Epithelial cell of proximal tubule (primary cell): ENCODE data around the gene RARB. TPM values are rescaled to one million over a fixed set of nuclear protein-coding genes. Genes with fewer than 3 reads are reported as not detected.

Experiments used
- DNase-seq: peaks from one replicate; pipeline ENCODE4 v3.0.0-alpha.2; 2011; ENCODE audit warnings: low read depth
- H3K4me3 ChIP-seq: 2 replicates; pipeline ENCODE4 v1.5.1; 2011; ENCODE audit warnings: low read depth, mild to moderate bottlenecking, low read length
- total RNA-seq: library from RNA; depleted of rRNA; stranded (reverse); fragments of >200 nt; gene quantifications from 2 replicates; pipeline ENCODE4 v1.2.3, GENCODE V29; 2015
- TF ChIP-seq, protein P1 (sequence below): conservative IDR thresholded peaks from 2 replicates; pipeline ENCODE4 v1.5.1; 2012; ENCODE audit warnings: low read depth, mild to moderate bottlenecking, low read length

RARB gene
- total RNA-seq, 1 donor from 2014 or later: 4.6 TPM

DNA sequence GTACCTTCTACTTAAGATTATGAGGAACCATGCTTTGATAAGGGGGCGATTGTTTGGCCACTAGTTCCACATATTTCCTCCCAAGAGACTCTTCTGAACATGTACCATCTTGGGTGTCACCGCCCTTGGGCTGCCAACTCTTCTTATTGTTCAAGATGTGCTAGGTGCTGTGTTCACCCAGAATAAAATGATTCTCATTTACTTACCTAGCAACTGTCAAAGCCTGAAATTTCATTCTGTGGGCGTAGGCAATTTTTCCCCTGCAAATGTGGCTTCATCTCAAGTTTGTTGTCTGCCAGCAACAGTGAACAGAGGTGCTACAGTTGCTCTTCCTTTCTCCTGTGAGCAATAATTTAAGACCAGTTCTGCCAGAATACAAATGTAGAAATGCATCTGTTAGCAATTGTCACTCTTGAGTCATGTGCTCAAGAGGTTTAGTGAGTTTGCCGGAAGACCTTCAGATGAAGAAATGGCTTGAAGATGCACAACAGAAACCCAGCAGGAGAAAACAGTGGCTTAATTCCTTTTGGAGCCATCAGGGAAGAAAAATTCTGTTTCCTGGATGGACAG lies 41.3 kb upstream of the RARB start:
- DNase-seq: no peak
- TF ChIP-seq, protein P1, sequence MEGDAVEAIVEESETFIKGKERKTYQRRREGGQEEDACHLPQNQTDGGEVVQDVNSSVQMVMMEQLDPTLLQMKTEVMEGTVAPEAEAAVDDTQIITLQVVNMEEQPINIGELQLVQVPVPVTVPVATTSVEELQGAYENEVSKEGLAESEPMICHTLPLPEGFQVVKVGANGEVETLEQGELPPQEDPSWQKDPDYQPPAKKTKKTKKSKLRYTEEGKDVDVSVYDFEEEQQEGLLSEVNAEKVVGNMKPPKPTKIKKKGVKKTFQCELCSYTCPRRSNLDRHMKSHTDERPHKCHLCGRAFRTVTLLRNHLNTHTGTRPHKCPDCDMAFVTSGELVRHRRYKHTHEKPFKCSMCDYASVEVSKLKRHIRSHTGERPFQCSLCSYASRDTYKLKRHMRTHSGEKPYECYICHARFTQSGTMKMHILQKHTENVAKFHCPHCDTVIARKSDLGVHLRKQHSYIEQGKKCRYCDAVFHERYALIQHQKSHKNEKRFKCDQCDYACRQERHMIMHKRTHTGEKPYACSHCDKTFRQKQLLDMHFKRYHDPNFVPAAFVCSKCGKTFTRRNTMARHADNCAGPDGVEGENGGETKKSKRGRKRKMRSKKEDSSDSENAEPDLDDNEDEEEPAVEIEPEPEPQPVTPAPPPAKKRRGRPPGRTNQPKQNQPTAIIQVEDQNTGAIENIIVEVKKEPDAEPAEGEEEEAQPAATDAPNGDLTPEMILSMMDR: no peak
- no peak overlapping the region for H3K4me3 ChIP-seq

DNA sequence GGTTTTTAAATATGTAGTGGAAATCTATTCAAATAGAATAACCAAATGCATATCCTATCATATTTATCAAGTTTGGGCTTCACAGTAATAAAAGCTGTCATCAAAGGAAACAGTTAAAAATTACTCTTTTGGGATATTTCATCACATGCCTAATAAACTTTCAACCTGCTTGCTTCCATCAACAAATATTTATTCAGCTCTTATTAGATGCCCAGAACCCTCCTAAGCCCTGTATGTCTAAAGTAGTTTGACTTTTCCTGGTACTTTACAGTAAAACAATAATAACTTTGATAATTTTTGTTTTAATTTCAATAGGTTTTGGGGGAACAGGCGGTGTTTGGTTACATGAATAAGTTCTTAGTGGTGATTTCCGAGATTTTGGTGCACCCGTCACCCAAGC lies 37.5 kb upstream of the RARB start:
- TF ChIP-seq, protein P1: no peak
- DNase-seq: no peak
- no peak overlapping the region for H3K4me3 ChIP-seq

DNA sequence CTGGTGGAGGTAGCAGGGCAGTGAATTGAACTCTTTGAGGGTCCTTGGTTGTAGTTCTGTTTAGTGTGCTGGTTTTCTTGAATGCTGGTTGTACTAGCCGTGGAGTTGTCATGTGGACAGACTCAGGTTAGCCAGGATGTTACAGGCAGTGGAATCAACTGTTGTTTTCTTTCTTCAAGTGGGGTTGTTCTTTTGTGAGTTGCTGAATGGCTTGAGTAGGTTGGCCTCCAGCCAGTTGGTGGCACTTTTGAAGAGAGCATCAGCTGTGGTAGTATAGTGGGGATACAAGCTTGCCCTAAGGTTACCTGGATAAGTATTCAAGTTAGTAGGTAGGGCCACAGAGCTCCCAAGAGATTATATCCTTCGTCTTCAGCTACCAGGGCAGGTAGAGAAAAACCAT lies 31.8 kb upstream of the RARB start:
- TF ChIP-seq, protein P1: no peak
- no peak for DNase-seq

DNA sequence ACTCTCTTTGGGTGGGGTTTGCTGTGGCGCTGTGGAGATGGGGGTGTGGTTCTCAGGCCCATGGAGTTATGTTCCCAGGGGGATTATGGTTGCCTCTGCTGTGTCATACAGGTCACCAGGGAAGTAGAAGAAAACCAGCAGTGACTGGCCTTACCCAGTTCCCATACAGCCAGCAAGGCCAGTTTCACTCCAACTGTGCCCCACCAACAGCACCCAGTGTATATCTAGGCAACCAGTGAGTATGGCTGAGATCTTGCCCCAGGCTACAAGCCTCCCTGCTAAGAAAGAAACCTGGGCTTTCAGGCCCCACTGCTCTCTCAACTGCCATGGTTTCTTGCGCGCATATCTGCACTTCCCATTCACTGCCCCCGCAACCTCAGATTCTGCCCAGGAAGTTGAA lies 31.4 kb upstream of the RARB start:
- H3K4me3 ChIP-seq: no peak overlapping the region
- TF ChIP-seq, protein P1: no peak
- DNase-seq: no peak

More for the DNA sequence above, 31.8 kb upstream of the RARB start:
- no peak overlapping the region for H3K4me3 ChIP-seq

DNA sequence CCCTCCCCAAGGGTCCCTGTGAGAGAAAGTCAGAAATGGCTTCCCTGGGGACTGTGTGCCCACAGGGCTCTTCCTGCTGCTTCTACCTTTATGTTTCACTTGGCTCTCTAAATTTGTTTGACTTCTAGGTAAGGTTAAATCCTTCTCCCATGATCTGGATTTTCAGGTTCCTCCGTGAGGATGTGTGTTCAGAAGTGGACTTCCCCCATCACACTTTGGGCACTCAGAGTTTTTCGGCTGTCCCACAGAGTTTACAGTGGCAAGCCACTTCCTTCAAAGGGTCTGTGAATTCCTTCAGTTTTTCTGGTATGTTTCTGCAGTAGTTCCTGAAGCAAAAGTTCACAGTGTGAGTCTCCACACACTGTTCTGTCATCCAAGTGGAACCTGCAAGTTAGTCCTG lies 30.9 kb upstream of the RARB start:
- DNase-seq: no peak
- H3K4me3 ChIP-seq: no peak overlapping the region
- TF ChIP-seq, protein P1: no peak

DNA sequence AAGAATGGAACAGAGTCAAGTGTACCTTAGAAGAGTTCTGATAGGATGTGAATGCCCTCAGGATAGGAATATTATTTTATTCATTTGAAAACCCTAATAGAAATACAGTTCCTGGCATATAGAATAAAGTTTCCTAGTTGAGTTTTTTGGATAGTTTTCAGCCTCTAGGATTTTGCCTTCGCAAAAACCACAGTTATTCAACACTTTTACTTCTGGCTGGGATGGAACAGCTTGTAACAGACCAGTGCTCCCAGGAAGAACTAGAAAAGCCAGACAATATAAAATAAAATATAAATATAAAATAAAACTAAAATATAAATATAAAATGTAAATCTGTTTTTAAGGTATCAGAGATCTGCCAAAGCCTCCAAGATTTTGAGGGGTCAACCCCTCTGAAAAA lies 27.5 kb upstream of the RARB start:
- no peak for DNase-seq
- H3K4me3 ChIP-seq: no peak overlapping the region
- TF ChIP-seq, protein P1: no peak

DNA sequence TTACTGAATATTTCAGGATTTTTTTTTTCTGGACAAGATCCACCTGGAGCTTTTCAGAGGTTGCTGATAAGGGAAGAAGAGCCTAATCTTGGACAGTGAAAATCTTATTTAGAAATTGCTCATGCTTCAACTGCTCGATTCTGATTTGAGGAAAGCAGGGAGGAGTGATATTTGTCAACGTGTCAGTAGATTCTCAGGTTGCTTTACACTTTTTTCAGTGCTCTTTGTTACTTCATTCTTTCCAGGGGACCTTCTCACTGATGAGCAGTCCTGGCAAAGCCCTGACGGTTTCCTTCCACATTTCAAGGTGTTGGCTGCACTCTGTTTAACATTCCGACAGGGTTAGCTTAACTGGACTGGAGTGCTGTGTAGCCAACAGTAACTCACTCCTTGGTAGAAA lies 24.1 kb upstream of the RARB start:
- TF ChIP-seq, protein P1: no peak
- no peak for DNase-seq
- no peak overlapping the region for H3K4me3 ChIP-seq
